ENCODE data around the gene FSD2. TPM values are rescaled to one million over a fixed set of nuclear protein-coding genes. Genes with fewer than 3 reads are reported as not detected.

The FSD2 gene
- total and polyA plus RNA-seq, 2 experiments from 2014 or later = 0.18 TPM; not detected in 1

DNA sequence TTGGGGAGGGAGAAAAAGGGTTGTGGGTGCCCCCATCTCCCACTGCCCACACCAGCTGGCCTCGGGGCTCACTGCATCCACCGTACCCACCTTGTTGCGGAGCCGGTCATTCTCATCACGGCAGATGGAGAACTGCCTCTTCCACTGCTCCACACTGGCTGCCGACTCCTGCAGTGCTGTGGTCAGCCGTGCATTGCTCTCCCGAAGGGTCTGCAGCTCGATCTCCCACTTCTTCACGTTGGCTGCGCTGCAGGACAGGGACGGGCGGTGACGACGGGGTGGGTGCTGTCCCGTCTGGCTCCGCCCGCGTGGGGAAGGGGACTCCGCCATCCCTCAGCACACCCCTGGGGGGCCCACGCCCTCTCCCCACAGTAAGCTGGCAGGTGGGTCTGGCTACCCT, 48.7 kb upstream of the FSD2 start (continued):
- TF ChIP-seq, protein P1, sequence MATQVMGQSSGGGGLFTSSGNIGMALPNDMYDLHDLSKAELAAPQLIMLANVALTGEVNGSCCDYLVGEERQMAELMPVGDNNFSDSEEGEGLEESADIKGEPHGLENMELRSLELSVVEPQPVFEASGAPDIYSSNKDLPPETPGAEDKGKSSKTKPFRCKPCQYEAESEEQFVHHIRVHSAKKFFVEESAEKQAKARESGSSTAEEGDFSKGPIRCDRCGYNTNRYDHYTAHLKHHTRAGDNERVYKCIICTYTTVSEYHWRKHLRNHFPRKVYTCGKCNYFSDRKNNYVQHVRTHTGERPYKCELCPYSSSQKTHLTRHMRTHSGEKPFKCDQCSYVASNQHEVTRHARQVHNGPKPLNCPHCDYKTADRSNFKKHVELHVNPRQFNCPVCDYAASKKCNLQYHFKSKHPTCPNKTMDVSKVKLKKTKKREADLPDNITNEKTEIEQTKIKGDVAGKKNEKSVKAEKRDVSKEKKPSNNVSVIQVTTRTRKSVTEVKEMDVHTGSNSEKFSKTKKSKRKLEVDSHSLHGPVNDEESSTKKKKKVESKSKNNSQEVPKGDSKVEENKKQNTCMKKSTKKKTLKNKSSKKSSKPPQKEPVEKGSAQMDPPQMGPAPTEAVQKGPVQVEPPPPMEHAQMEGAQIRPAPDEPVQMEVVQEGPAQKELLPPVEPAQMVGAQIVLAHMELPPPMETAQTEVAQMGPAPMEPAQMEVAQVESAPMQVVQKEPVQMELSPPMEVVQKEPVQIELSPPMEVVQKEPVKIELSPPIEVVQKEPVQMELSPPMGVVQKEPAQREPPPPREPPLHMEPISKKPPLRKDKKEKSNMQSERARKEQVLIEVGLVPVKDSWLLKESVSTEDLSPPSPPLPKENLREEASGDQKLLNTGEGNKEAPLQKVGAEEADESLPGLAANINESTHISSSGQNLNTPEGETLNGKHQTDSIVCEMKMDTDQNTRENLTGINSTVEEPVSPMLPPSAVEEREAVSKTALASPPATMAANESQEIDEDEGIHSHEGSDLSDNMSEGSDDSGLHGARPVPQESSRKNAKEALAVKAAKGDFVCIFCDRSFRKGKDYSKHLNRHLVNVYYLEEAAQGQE (IDR thresholded peaks at IDR 0.05; ENCODE audit: unreplicated experiment) = no peak
- TF ChIP-seq STAT1 (IDR thresholded peaks at IDR 0.05; ENCODE audit: unreplicated experiment) (no peak), ZNF114 (CRISPR knock-in tag; IDR thresholded peaks at IDR 0.05) (no peak)

DNA sequence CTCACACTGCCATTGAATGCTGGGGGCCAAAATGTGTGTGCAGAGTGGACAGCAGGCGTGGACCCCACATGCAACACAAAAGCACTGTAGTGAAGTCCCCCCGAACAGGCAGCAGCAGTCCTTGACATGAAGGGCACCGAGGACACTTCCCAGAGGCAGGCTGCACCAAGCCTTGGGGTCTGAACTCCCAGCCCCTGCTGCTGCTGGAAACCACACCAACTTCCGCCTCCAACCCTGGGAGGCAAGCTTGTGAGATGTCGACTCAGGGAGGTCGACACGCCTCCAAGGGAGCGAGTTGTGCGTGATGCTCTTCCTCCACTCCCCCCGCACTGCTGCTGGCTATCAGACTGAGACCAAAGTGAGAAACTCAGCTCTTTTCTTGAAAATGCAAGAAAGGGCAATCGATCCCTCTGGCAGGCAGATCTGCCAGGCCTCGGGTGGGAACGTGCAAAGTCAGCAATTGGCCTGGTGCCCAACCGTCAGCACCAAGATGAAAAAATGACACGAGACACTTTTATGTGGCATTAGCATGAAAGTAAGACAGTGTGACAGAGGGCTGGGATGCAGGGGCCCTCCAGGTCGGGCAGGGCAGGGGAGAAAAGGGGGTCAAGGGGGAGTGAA, 47.2 kb upstream of the FSD2 start:
- H3K4me3 ChIP-seq = no peak overlapping the region
- no peak for DNase-seq (ENCODE audit: low spot score)
- ATAC-seq = no peak
- H3F3A ChIP-seq (replicated peaks; ENCODE audit: low read depth) = no peaks in the 10 kb centered on the region
- Mint-ChIP-seq H3K36me3 (ENCODE audit: low read depth) (no peaks in the 10 kb centered on the region), H3K27me3 (ENCODE audit: insufficient read depth, low read depth, poor library complexity) (peaks cover 19% of the 10 kb centered on the region), H3K9me3 (no peaks in the 10 kb centered on the region), H3K27ac (no peak overlapping the region), H3K4me3 (no peak overlapping the region), H3K4me1 (peaks cover 15% of the 10 kb centered on the region)
- no peak overlapping the region for H3K27ac ChIP-seq (ENCODE audit: low read depth)
- no peaks in the 10 kb centered on the region for H4K20me1 ChIP-seq (replicated peaks; ENCODE audit: insufficient read depth)
- H3K9me2 ChIP-seq (ENCODE audit: insufficient read depth) = no peaks in the 10 kb centered on the region
- H3K4me1 ChIP-seq (ENCODE audit: insufficient read depth) = peaks cover 7% of the 10 kb centered on the region
- no peaks in the 10 kb centered on the region for H3K27me3 ChIP-seq (ENCODE audit: insufficient read depth)
- no peak overlapping the region for H2AFZ ChIP-seq
- H3K4me2 ChIP-seq = no peak overlapping the region
- H3K79me2 ChIP-seq (replicated peaks; ENCODE audit: insufficient read depth) = no peaks in the 10 kb centered on the region
- H3K36me3 ChIP-seq (ENCODE audit: insufficient read depth) = no peaks in the 10 kb centered on the region
- no peak for TF ChIP-seq STAT1 (IDR thresholded peaks at IDR 0.05; ENCODE audit: unreplicated experiment)
- TF ChIP-seq, protein P2, sequence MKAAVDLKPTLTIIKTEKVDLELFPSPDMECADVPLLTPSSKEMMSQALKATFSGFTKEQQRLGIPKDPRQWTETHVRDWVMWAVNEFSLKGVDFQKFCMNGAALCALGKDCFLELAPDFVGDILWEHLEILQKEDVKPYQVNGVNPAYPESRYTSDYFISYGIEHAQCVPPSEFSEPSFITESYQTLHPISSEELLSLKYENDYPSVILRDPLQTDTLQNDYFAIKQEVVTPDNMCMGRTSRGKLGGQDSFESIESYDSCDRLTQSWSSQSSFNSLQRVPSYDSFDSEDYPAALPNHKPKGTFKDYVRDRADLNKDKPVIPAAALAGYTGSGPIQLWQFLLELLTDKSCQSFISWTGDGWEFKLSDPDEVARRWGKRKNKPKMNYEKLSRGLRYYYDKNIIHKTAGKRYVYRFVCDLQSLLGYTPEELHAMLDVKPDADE (IDR thresholded peaks at IDR 0.05) = no peak
- no peak for TF ChIP-seq JUNB (IDR thresholded peaks at IDR 0.05; ENCODE audit: unreplicated experiment)
- TF ChIP-seq ZNF114 (CRISPR knock-in tag; IDR thresholded peaks at IDR 0.05) = no peak
- TF ChIP-seq, protein P1 (IDR thresholded peaks at IDR 0.05; ENCODE audit: unreplicated experiment) = no peak
- TF ChIP-seq CREB1 (CRISPR knock-in tag; IDR thresholded peaks at IDR 0.05; ENCODE audit: low read depth) = no peak
- no peak for TF ChIP-seq ZNF331 (CRISPR knock-in tag; IDR thresholded peaks at IDR 0.05; ENCODE audit: low read depth)
- TF ChIP-seq, protein P3, sequence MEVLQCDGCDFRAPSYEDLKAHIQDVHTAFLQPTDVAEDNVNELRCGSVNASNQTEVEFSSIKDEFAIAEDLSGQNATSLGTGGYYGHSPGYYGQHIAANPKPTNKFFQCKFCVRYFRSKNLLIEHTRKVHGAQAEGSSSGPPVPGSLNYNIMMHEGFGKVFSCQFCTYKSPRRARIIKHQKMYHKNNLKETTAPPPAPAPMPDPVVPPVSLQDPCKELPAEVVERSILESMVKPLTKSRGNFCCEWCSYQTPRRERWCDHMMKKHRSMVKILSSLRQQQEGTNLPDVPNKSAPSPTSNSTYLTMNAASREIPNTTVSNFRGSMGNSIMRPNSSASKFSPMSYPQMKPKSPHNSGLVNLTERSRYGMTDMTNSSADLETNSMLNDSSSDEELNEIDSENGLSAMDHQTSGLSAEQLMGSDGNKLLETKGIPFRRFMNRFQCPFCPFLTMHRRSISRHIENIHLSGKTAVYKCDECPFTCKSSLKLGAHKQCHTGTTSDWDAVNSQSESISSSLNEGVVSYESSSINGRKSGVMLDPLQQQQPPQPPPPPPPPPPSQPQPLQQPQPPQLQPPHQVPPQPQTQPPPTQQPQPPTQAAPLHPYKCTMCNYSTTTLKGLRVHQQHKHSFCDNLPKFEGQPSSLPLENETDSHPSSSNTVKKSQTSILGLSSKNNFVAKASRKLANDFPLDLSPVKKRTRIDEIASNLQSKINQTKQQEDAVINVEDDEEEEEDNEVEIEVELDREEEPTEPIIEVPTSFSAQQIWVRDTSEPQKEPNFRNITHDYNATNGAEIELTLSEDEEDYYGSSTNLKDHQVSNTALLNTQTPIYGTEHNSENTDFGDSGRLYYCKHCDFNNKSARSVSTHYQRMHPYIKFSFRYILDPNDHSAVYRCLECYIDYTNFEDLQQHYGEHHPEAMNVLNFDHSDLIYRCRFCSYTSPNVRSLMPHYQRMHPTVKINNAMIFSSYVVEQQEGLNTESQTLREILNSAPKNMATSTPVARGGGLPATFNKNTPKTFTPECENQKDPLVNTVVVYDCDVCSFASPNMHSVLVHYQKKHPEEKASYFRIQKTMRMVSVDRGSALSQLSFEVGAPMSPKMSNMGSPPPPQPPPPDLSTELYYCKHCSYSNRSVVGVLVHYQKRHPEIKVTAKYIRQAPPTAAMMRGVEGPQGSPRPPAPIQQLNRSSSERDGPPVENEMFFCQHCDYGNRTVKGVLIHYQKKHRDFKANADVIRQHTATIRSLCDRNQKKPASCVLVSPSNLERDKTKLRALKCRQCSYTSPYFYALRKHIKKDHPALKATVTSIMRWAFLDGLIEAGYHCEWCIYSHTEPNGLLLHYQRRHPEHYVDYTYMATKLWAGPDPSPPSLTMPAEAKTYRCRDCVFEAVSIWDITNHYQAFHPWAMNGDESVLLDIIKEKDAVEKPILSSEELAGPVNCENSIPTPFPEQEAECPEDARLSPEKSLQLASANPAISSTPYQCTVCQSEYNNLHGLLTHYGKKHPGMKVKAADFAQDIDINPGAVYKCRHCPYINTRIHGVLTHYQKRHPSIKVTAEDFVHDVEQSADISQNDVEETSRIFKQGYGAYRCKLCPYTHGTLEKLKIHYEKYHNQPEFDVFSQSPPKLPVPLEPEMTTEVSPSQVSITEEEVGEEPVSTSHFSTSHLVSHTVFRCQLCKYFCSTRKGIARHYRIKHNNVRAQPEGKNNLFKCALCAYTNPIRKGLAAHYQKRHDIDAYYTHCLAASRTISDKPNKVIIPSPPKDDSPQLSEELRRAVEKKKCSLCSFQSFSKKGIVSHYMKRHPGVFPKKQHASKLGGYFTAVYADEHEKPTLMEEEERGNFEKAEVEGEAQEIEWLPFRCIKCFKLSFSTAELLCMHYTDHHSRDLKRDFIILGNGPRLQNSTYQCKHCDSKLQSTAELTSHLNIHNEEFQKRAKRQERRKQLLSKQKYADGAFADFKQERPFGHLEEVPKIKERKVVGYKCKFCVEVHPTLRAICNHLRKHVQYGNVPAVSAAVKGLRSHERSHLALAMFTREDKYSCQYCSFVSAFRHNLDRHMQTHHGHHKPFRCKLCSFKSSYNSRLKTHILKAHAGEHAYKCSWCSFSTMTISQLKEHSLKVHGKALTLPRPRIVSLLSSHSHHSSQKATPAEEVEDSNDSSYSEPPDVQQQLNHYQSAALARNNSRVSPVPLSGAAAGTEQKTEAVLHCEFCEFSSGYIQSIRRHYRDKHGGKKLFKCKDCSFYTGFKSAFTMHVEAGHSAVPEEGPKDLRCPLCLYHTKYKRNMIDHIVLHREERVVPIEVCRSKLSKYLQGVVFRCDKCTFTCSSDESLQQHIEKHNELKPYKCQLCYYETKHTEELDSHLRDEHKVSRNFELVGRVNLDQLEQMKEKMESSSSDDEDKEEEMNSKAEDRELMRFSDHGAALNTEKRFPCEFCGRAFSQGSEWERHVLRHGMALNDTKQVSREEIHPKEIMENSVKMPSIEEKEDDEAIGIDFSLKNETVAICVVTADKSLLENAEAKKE (CRISPR knock-in tag; IDR thresholded peaks at IDR 0.05) = no peak
- TF ChIP-seq POLR2AphosphoS5 (IDR thresholded peaks at IDR 0.05; ENCODE audit: low read depth) = no peak
- no peak for TF ChIP-seq EZH2 (IDR thresholded peaks at IDR 0.05; ENCODE audit: low read depth, unreplicated experiment)

Measured in GM23338 (cell line).